Stimulated activated naive CD8-positive, alpha-beta T cell treated with anti-CD3 and anti-CD28 coated beads, Interleukin-15, Interleukin-2, amounts not matched to agents 100 ng/mL and 50 ng/mL, for 24 hours (primary cell): ENCODE measurements around the gene SYNJ2.

Experiments
- H3K27ac Mint-ChIP-seq: one replicate; pipeline ENCODE4 v1.8.0; 2021; ENCODE audit warnings: mild to moderate bottlenecking, mixed read lengths
- H3K27me3 Mint-ChIP-seq: one replicate; pipeline ENCODE4 v1.8.0; 2021; ENCODE audit warnings: mixed read lengths
- H3K36me3 Mint-ChIP-seq: one replicate; pipeline ENCODE4 v1.8.0; 2021; ENCODE audit warnings: low read depth, mixed read lengths
- H3K4me1 Mint-ChIP-seq: one replicate; pipeline ENCODE4 v1.8.0; 2021; ENCODE audit warnings: low read depth, mixed read lengths
- H3K4me3 Mint-ChIP-seq: one replicate; pipeline ENCODE4 v1.8.0; 2021; ENCODE audit warnings: mild to moderate bottlenecking, mixed read lengths
- H3K9me3 Mint-ChIP-seq: one replicate; pipeline ENCODE4 v1.8.0; 2021; ENCODE audit warnings: mixed read lengths

Gene SYNJ2

GRCh38 chr6:158027590-158028285 lies 46.1 kb downstream of the SYNJ2 start:
- Mint-ChIP-seq H3K9me3 (no peaks in the 10 kb centered on the region), H3K4me3 (no peak overlapping the region), H3K27me3 (no peaks in the 10 kb centered on the region), H3K4me1 (peaks cover 61% of the 10 kb centered on the region), H3K36me3 (peaks cover 19% of the 10 kb centered on the region), H3K27ac (peak overlapping the region; percentile 99)

GRCh38 chr6:158028421-158028820 lies 46.8 kb downstream of the SYNJ2 start:
- Mint-ChIP-seq H3K27me3 (no peaks in the 10 kb centered on the region), H3K4me3 (no peak overlapping the region), H3K4me1 (peaks cover 61% of the 10 kb centered on the region), H3K9me3 (no peaks in the 10 kb centered on the region), H3K36me3 (peaks cover 19% of the 10 kb centered on the region), H3K27ac (peak overlapping the region; percentile 99)

GRCh38 chr6:158028876-158029275 lies 47.2 kb downstream of the SYNJ2 start:
- Mint-ChIP-seq H3K4me3 (no peak overlapping the region), H3K36me3 (peaks cover 22% of the 10 kb centered on the region), H3K27ac (no peak overlapping the region), H3K4me1 (peaks cover 61% of the 10 kb centered on the region), H3K9me3 (no peaks in the 10 kb centered on the region), H3K27me3 (no peaks in the 10 kb centered on the region)

- peaks cover 29% of the 10 kb centered on the region for H3K36me3 Mint-ChIP-seq
- H3K4me1 Mint-ChIP-seq, result peaks cover 57% of the 10 kb centered on the region
- H3K27me3 Mint-ChIP-seq, result no peaks in the 10 kb centered on the region
- H3K9me3 Mint-ChIP-seq, result no peaks in the 10 kb centered on the region
- no peak overlapping the region for H3K27ac Mint-ChIP-seq
- no peak overlapping the region for H3K4me3 Mint-ChIP-seq
Measured at GRCh38 chr6:158029668-158030230, 48.1 kb downstream of the SYNJ2 start.

- Mint-ChIP-seq H3K4me1 (peaks cover 50% of the 10 kb centered on the region), H3K27ac (peak overlapping the region; percentile 84), H3K4me3 (peak overlapping the region; percentile 44), H3K9me3 (no peaks in the 10 kb centered on the region), H3K27me3 (no peaks in the 10 kb centered on the region), H3K36me3 (peaks cover 37% of the 10 kb centered on the region)
Measured at GRCh38 chr6:158030380-158031300, 49.0 kb downstream of the SYNJ2 start.

GRCh38 chr6:158031381-158032353 lies 50.0 kb downstream of the SYNJ2 start:
- Mint-ChIP-seq H3K36me3 (peaks cover 45% of the 10 kb centered on the region), H3K27me3 (no peaks in the 10 kb centered on the region), H3K4me1 (peaks cover 40% of the 10 kb centered on the region), H3K27ac (peak overlapping the region; percentile 84), H3K4me3 (peak overlapping the region; percentile 44), H3K9me3 (no peaks in the 10 kb centered on the region)

GRCh38 chr6:158032354-158032733 lies 50.7 kb downstream of the SYNJ2 start:
- Mint-ChIP-seq H3K36me3 (peaks cover 45% of the 10 kb centered on the region), H3K27me3 (no peaks in the 10 kb centered on the region), H3K4me1 (peaks cover 33% of the 10 kb centered on the region), H3K4me3 (no peak overlapping the region), H3K9me3 (no peaks in the 10 kb centered on the region), H3K27ac (no peak overlapping the region)

GRCh38 chr6:158033077-158033750 lies 51.6 kb downstream of the SYNJ2 start:
- no peak overlapping the region for H3K27ac Mint-ChIP-seq
- no peak overlapping the region for H3K4me3 Mint-ChIP-seq
- no peaks in the 10 kb centered on the region for H3K27me3 Mint-ChIP-seq
- no peaks in the 10 kb centered on the region for H3K9me3 Mint-ChIP-seq
- H3K36me3 Mint-ChIP-seq, result peaks cover 38% of the 10 kb centered on the region
- H3K4me1 Mint-ChIP-seq, result peaks cover 24% of the 10 kb centered on the region

- Mint-ChIP-seq H3K9me3 (no peaks in the 10 kb centered on the region), H3K27ac (no peak overlapping the region), H3K27me3 (no peaks in the 10 kb centered on the region), H3K4me1 (peaks cover 28% of the 10 kb centered on the region), H3K36me3 (peaks cover 43% of the 10 kb centered on the region), H3K4me3 (no peak overlapping the region)
Measured at GRCh38 chr6:158033751-158034702, 52.4 kb downstream of the SYNJ2 start.

GRCh38 chr6:158036261-158036660 lies 54.6 kb downstream of the SYNJ2 start:
- peaks cover 38% of the 10 kb centered on the region for H3K4me1 Mint-ChIP-seq
- H3K9me3 Mint-ChIP-seq, result no peaks in the 10 kb centered on the region
- H3K4me3 Mint-ChIP-seq, result no peak overlapping the region
- peaks cover 34% of the 10 kb centered on the region for H3K36me3 Mint-ChIP-seq
- no peaks in the 10 kb centered on the region for H3K27me3 Mint-ChIP-seq
- H3K27ac Mint-ChIP-seq, result no peak overlapping the region

GRCh38 chr6:158037021-158037420 lies 55.4 kb downstream of the SYNJ2 start:
- Mint-ChIP-seq H3K36me3 (peaks cover 34% of the 10 kb centered on the region), H3K4me3 (no peak overlapping the region), H3K27me3 (no peaks in the 10 kb centered on the region), H3K9me3 (no peaks in the 10 kb centered on the region), H3K27ac (no peak overlapping the region), H3K4me1 (peaks cover 37% of the 10 kb centered on the region)

- H3K4me3 Mint-ChIP-seq, result no peak overlapping the region
- H3K27ac Mint-ChIP-seq, result no peak overlapping the region
- H3K27me3 Mint-ChIP-seq, result no peaks in the 10 kb centered on the region
- H3K9me3 Mint-ChIP-seq, result no peaks in the 10 kb centered on the region
- H3K4me1 Mint-ChIP-seq, result peaks cover 38% of the 10 kb centered on the region
- H3K36me3 Mint-ChIP-seq, result peaks cover 34% of the 10 kb centered on the region
Measured at GRCh38 chr6:158037771-158038170, 56.1 kb downstream of the SYNJ2 start.
